ENCODE measurements around the gene LEKR1.

DNA sequence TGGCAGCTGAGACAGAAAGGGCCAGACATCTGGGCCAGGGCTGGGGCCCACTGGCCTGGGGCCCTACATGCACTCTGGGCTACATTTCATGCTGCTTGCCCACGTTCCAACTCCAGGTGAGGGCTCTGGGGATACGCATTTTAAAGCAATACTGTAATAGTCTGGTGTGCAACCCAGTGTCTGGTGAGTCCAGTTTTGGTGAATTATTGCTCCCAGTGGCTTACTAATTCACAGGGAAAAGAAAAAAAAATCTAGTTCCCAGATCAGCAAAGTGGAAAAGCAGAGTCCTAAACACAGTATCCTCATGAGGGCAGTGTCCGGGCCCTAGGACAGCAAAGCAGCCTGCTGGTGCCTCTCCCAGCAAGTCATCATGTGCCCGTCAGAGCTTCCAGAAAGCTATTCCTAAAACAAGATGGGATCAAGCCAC, 251.4 kb downstream of the LEKR1 start:
- peak in 1 of 3 donors; percentile 12 for TF ChIP-seq POLR2A (IDR thresholded peaks at IDR 0.05)
- TF ChIP-seq, protein P1, sequence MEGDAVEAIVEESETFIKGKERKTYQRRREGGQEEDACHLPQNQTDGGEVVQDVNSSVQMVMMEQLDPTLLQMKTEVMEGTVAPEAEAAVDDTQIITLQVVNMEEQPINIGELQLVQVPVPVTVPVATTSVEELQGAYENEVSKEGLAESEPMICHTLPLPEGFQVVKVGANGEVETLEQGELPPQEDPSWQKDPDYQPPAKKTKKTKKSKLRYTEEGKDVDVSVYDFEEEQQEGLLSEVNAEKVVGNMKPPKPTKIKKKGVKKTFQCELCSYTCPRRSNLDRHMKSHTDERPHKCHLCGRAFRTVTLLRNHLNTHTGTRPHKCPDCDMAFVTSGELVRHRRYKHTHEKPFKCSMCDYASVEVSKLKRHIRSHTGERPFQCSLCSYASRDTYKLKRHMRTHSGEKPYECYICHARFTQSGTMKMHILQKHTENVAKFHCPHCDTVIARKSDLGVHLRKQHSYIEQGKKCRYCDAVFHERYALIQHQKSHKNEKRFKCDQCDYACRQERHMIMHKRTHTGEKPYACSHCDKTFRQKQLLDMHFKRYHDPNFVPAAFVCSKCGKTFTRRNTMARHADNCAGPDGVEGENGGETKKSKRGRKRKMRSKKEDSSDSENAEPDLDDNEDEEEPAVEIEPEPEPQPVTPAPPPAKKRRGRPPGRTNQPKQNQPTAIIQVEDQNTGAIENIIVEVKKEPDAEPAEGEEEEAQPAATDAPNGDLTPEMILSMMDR (IDR thresholded peaks at IDR 0.05): peak in 2 of 7 experiments; percentile 20 to 21
